ENCODE measurements around the gene CRTAC1. TPM values are rescaled to one million over a fixed set of nuclear protein-coding genes. Genes with fewer than 3 reads are reported as not detected.

The CRTAC1 gene
- total and polyA plus RNA-seq, 2 experiments from 2014 or later, result 0.47 to 1.2 TPM

- DNase-seq (ENCODE audit: low spot score), result peak; percentile 46
- H2AFZ ChIP-seq, result peak overlapping the region; percentile 94
- H3F3A ChIP-seq (replicated peaks; ENCODE audit: low read depth), result no peaks in the 10 kb centered on the region
These were observed 1.0 kb downstream of the CRTAC1 start for GRCh38 chr10:98029149-98030092.

More at GRCh38 chr10:98029149-98030092, 1.0 kb downstream of the CRTAC1 start:
- H3K4me1 Mint-ChIP-seq, result peaks cover 23% of the 10 kb centered on the region
- no peaks in the 10 kb centered on the region for H3K9me3 Mint-ChIP-seq
- H3K36me3 Mint-ChIP-seq (ENCODE audit: low read depth), result no peaks in the 10 kb centered on the region
- no peak for TF ChIP-seq REST (IDR thresholded peaks at IDR 0.05; ENCODE audit: unreplicated experiment)
- TF ChIP-seq ZNF114 (CRISPR knock-in tag; IDR thresholded peaks at IDR 0.05), result no peak
- TF ChIP-seq EZH2 (IDR thresholded peaks at IDR 0.05; ENCODE audit: low read depth, unreplicated experiment), result peak; percentile 72
- TF ChIP-seq ETS1 (IDR thresholded peaks at IDR 0.05), result no peak
- no peak for TF ChIP-seq CREB1 (CRISPR knock-in tag; IDR thresholded peaks at IDR 0.05; ENCODE audit: low read depth)
- peak overlapping the region; percentile 65 for H3K4me3 Mint-ChIP-seq
- Histone ChIP-seq H3K4me3 (peak overlapping the region; percentile 79), H3K4me2 (peak overlapping the region; percentile 90), H3K4me1 (ENCODE audit: insufficient read depth) (peaks cover 13% of the 10 kb centered on the region; the same call in 1 of the 2 replicates), H3K27ac (ENCODE audit: low read depth) (no peak overlapping the region), H3K79me2 (replicated peaks; ENCODE audit: insufficient read depth) (no peaks in the 10 kb centered on the region), H3K36me3 (ENCODE audit: insufficient read depth) (no peaks in the 10 kb centered on the region), H3K27me3 (ENCODE audit: insufficient read depth) (peaks cover 73% of the 10 kb centered on the region), H3K9me2 (ENCODE audit: insufficient read depth) (no peaks in the 10 kb centered on the region), H4K20me1 (replicated peaks; ENCODE audit: insufficient read depth) (peaks cover 17% of the 10 kb centered on the region)
- H3K27me3 Mint-ChIP-seq (ENCODE audit: insufficient read depth, low read depth, poor library complexity), result peaks cover 61% of the 10 kb centered on the region
- no peak overlapping the region for H3K27ac Mint-ChIP-seq
- peak; percentile 22 for ATAC-seq

Measured in GM23338 (cell line).